GOT3 (cell line): ENCODE measurements around the gene APMAP.

Experiments
- DNase-seq: peaks from one replicate; lab custom pipeline; 2025; ENCODE audit warnings: mixed read lengths; lab: John Stamatoyannopoulos, UW

Gene APMAP

GRCh38 chr20:25024171-25024570, 31.6 kb upstream of the APMAP start:
- DNase-seq = no peak

- DNase-seq = no peak
These were observed 30.8 kb upstream of the APMAP start for GRCh38 chr20:25023356-25023755.

GRCh38 chr20:25022680-25023079, 30.1 kb upstream of the APMAP start:
- no peak for DNase-seq

GRCh38 chr20:25021336-25021735, 28.8 kb upstream of the APMAP start:
- DNase-seq = no peak

- DNase-seq = no peak
These were observed 28.4 kb upstream of the APMAP start for GRCh38 chr20:25020901-25021301.

- no peak for DNase-seq
These were observed 27.8 kb upstream of the APMAP start for GRCh38 chr20:25020345-25020744.

GRCh38 chr20:25019381-25020155, 27.0 kb upstream of the APMAP start:
- no peak for DNase-seq

- no peak for DNase-seq
These were observed 26.3 kb upstream of the APMAP start for GRCh38 chr20:25018841-25019240.

GRCh38 chr20:25018425-25018824, 25.9 kb upstream of the APMAP start:
- DNase-seq = no peak

GRCh38 chr20:25017257-25017803, 24.8 kb upstream of the APMAP start:
- no peak for DNase-seq

GRCh38 chr20:25016471-25016870, 23.9 kb upstream of the APMAP start:
- no peak for DNase-seq

- no peak for DNase-seq
These were observed 23.4 kb upstream of the APMAP start for GRCh38 chr20:25015986-25016385.

GRCh38 chr20:25014816-25015215, 22.3 kb upstream of the APMAP start:
- no peak for DNase-seq

GRCh38 chr20:25013478-25014380, 21.2 kb upstream of the APMAP start:
- no peak for DNase-seq

- DNase-seq = no peak
These were observed 20.2 kb upstream of the APMAP start for GRCh38 chr20:25012616-25013189.

GRCh38 chr20:25011831-25012241, 19.3 kb upstream of the APMAP start:
- DNase-seq = no peak

- DNase-seq = no peak
These were observed 18.7 kb upstream of the APMAP start for GRCh38 chr20:25011261-25011660.

GRCh38 chr20:25009218-25010145, 16.9 kb upstream of the APMAP start:
- DNase-seq = no peak

- DNase-seq = no peak
These were observed 16.1 kb upstream of the APMAP start for GRCh38 chr20:25008388-25009217.
